ENCODE measurements around the gene ITPK1. TPM values are rescaled to one million over a fixed set of nuclear protein-coding genes. Genes with fewer than 3 reads are reported as not detected.
"Not testable (repeated sequence)": the region's sequence is repeated elsewhere in the genome, so short reads cannot be mapped to it uniquely, and the experiment has no call there.

ITPK1 gene
- total RNA-seq, 2 experiments from 2014 or later = 78.5 to 83.5 TPM

GRCh38 chr14:93114068-93114710 lies 1.5 kb downstream of the ITPK1 start:
- intact Hi-C loops (cut with micrococcal nuclease) = no loop called here
- ChIA-PET CTCF (interaction anchor here (1.2 to 9.0 kb wide), 32 partner anchors 12 to 422 kb away, joined by 3 to 180 read pairs (median 8); partner anchors contain the start of genes GON7, LYSET and MOAP1), POLR2A (interaction anchor here (1.4 to 3.2 kb wide), 7 partner anchors 8 to 48 kb away, joined by 4 to 18 read pairs (median 4); no protein-coding TSS in a partner anchor)
- Mint-ChIP-seq H3K36me3 (ENCODE audit: low read depth) (no peaks in the 10 kb centered on the region), H3K9me3 (no peaks in the 10 kb centered on the region), H3K27me3 (no peaks in the 10 kb centered on the region), H3K27ac (peak overlapping the region; percentile 62), H3K4me3 (peak overlapping the region; percentile 77), H3K4me1 (ENCODE audit: low read depth) (peaks cover 37% of the 10 kb centered on the region)
- ATAC-seq (no peak), DNase-seq (peak; percentile 15)
- no peak for TF ChIP-seq CTCF (IDR thresholded peaks at IDR 0.05)

- H3K27ac Mint-ChIP-seq = no peak overlapping the region
- no peaks in the 10 kb centered on the region for H3K9me3 Mint-ChIP-seq
- H3K36me3 Mint-ChIP-seq (ENCODE audit: low read depth) = no peaks in the 10 kb centered on the region
- DNase-seq (no peak), ATAC-seq (no peak)
- no peak for TF ChIP-seq CTCF (IDR thresholded peaks at IDR 0.05)
- H3K4me1 Mint-ChIP-seq (ENCODE audit: low read depth) = peaks cover 41% of the 10 kb centered on the region
- CTCF ChIA-PET = interaction anchor here (0.7 to 9.0 kb wide), 64 partner anchors 7 to 1178 kb away, joined by 3 to 180 read pairs (median 5); partner anchors contain the start of genes GON7, LYSET, MOAP1 and UBR7
- H3K27me3 Mint-ChIP-seq = no peaks in the 10 kb centered on the region
- H3K4me3 Mint-ChIP-seq = peak overlapping the region; percentile 77
- POLR2A ChIA-PET = interaction anchor here (0.8 to 3.2 kb wide), 11 partner anchors 7 to 846 kb away, joined by 3 to 18 read pairs (median 4); no protein-coding TSS in a partner anchor
- intact Hi-C loops (cut with micrococcal nuclease) = loop anchor here (1.0 kb wide), 1 partner anchor 26 kb away; no protein-coding TSS in a partner anchor
Observed at GRCh38 chr14:93113678-93114067, 2.1 kb downstream of the ITPK1 start.

GRCh38 chr14:93112891-93113677 lies 2.6 kb downstream of the ITPK1 start:
- peaks cover 41% of the 10 kb centered on the region for H3K4me1 Mint-ChIP-seq (ENCODE audit: low read depth)
- no peaks in the 10 kb centered on the region for H3K9me3 Mint-ChIP-seq
- ATAC-seq (peak; percentile 43), DNase-seq (peak; percentile 93)
- ChIA-PET POLR2A (interaction anchor here (0.8 to 3.2 kb wide), 9 partner anchors 9 to 847 kb away, joined by 3 to 18 read pairs (median 4); no protein-coding TSS in a partner anchor), CTCF (interaction anchor here (0.7 to 9.0 kb wide), 64 partner anchors 8 to 1178 kb away, joined by 3 to 180 read pairs (median 5); partner anchors contain the start of genes GON7, LYSET, MOAP1 and UBR7)
- peak; percentile 93 for TF ChIP-seq CTCF (IDR thresholded peaks at IDR 0.05)
- intact Hi-C loops (cut with micrococcal nuclease) = loop anchor here (1.0 kb wide), 1 partner anchor 26 kb away; no protein-coding TSS in a partner anchor
- no peaks in the 10 kb centered on the region for H3K36me3 Mint-ChIP-seq (ENCODE audit: low read depth)
- peak overlapping the region; percentile 79 for H3K27ac Mint-ChIP-seq
- peak overlapping the region; percentile 77 for H3K4me3 Mint-ChIP-seq
- no peaks in the 10 kb centered on the region for H3K27me3 Mint-ChIP-seq

GRCh38 chr14:93111541-93111940 lies 4.2 kb downstream of the ITPK1 start:
- CTCF ChIA-PET = interaction anchor here (1.3 to 9.0 kb wide), 5 partner anchors 11 to 77 kb away, joined by 3 to 180 read pairs (median 45); no protein-coding TSS in a partner anchor
- H3K27ac Mint-ChIP-seq; H3K36me3 Mint-ChIP-seq (ENCODE audit: low read depth); H3K9me3 Mint-ChIP-seq; H3K4me3 Mint-ChIP-seq; POLR2A ChIA-PET; H3K27me3 Mint-ChIP-seq; DNase-seq; ATAC-seq; intact Hi-C loops (cut with micrococcal nuclease): not testable (repeated sequence)
- H3K4me1 Mint-ChIP-seq (ENCODE audit: low read depth) = peaks cover 44% of the 10 kb centered on the region

GRCh38 chr14:93110856-93111419 lies 4.8 kb downstream of the ITPK1 start:
- Mint-ChIP-seq H3K4me3 (no peak overlapping the region), H3K27ac (no peak overlapping the region), H3K4me1 (ENCODE audit: low read depth) (peaks cover 41% of the 10 kb centered on the region), H3K36me3 (ENCODE audit: low read depth) (no peaks in the 10 kb centered on the region), H3K27me3 (no peaks in the 10 kb centered on the region), H3K9me3 (no peaks in the 10 kb centered on the region)
- CTCF ChIA-PET = interaction anchor here (1.3 to 9.0 kb wide), 3 partner anchors 11 to 44 kb away, joined by 3 to 180 read pairs (median 127); no protein-coding TSS in a partner anchor
- no peak for DNase-seq
- intact Hi-C loops (cut with micrococcal nuclease) = no loop called here
- no peak for TF ChIP-seq CTCF (IDR thresholded peaks at IDR 0.05)
- POLR2A ChIA-PET = no interaction called here
- no peak for ATAC-seq
